Activated naive CD8-positive, alpha-beta T cell treated with anti-CD3 and anti-CD28 coated beads, Interleukin-2, amount 50 U/mL, for 16 hours (primary cell): ENCODE data around the gene GET4.

Source experiments
- DNase-seq: peaks from one replicate; pipeline ENCODE4 v3.0.0-alpha.2; 2020; ENCODE audit warnings: low read depth, low spot score

GET4 gene

GRCh38 chr7:898855-899681 is 22.7 kb downstream of the GET4 start:
- no peak for DNase-seq

GRCh38 chr7:899806-900205 is 23.5 kb downstream of the GET4 start:
- DNase-seq, result no peak

- no peak for DNase-seq
Observed at GRCh38 chr7:900331-901040, 24.1 kb downstream of the GET4 start.

GRCh38 chr7:901041-901387 is 24.7 kb downstream of the GET4 start:
- no peak for DNase-seq

GRCh38 chr7:901388-902154 is 25.2 kb downstream of the GET4 start:
- DNase-seq, result no peak

- no peak for DNase-seq
Observed at GRCh38 chr7:902996-903395, 26.6 kb downstream of the GET4 start.

GRCh38 chr7:903921-904755 is 27.8 kb downstream of the GET4 start:
- no peak for DNase-seq

- DNase-seq, result no peak
Observed at GRCh38 chr7:904847-905246, 28.5 kb downstream of the GET4 start.

GRCh38 chr7:906776-907157 is 30.4 kb downstream of the GET4 start:
- DNase-seq, result no peak

GRCh38 chr7:907158-907980 is 31.0 kb downstream of the GET4 start:
- no peak for DNase-seq

- no peak for DNase-seq
Observed at GRCh38 chr7:908159-908581, 31.8 kb downstream of the GET4 start.

- peak; percentile 49 for DNase-seq
Observed at GRCh38 chr7:908591-909357, 32.4 kb downstream of the GET4 start.

- DNase-seq, result no peak
Observed at GRCh38 chr7:909358-910329, 33.3 kb downstream of the GET4 start.

GRCh38 chr7:910441-910861 is 34.1 kb downstream of the GET4 start:
- no peak for DNase-seq

GRCh38 chr7:910931-911431 is 34.6 kb downstream of the GET4 start:
- DNase-seq, result no peak

GRCh38 chr7:911791-912480 is 35.6 kb downstream of the GET4 start:
- DNase-seq, result no peak

- no peak for DNase-seq
Observed at GRCh38 chr7:913736-914520, 37.6 kb downstream of the GET4 start.
